ENCODE data around the gene ZNF646.

Gene ZNF646

GRCh38 chr16:31118223-31119155, 44.3 kb downstream of the ZNF646 start:
- peaks cover 6% of the 10 kb centered on the region for H3K4me1 ChIP-seq (ENCODE audit: control insufficient read depth, insufficient read depth, low read length)

GRCh38 chr16:31120129-31120528, 45.9 kb downstream of the ZNF646 start:
- no peak overlapping the region for H3K9ac ChIP-seq (ENCODE audit: low read length)
- no peaks in the 10 kb centered on the region for H3K27me3 ChIP-seq (ENCODE audit: control insufficient read depth, insufficient read depth, low read length)
- H3K4me3 ChIP-seq (ENCODE audit: low read length): no peak overlapping the region
- H3K36me3 ChIP-seq (ENCODE audit: control insufficient read depth, insufficient read depth, low read length): peaks cover 10% of the 10 kb centered on the region
- H3K27ac ChIP-seq (ENCODE audit: low read depth, low read length): no peak overlapping the region
- H3K4me1 ChIP-seq (ENCODE audit: control insufficient read depth, insufficient read depth, low read length): peaks cover 6% of the 10 kb centered on the region

More at GRCh38 chr16:31118223-31119155, 44.3 kb downstream of the ZNF646 start:
- H3K9ac ChIP-seq (ENCODE audit: low read length): peak overlapping the region; percentile 74
- H3K4me3 ChIP-seq (ENCODE audit: low read length): peak overlapping the region; percentile 86
- no peaks in the 10 kb centered on the region for H3K27me3 ChIP-seq (ENCODE audit: control insufficient read depth, insufficient read depth, low read length)
- peaks cover 10% of the 10 kb centered on the region for H3K36me3 ChIP-seq (ENCODE audit: control insufficient read depth, insufficient read depth, low read length)
- peak overlapping the region; percentile 97 for H3K27ac ChIP-seq (ENCODE audit: low read depth, low read length)

- no peaks in the 10 kb centered on the region for H3K4me1 ChIP-seq (ENCODE audit: control insufficient read depth, insufficient read depth, low read length)
- no peak overlapping the region for H3K4me3 ChIP-seq (ENCODE audit: low read length)
- no peak overlapping the region for H3K9ac ChIP-seq (ENCODE audit: low read length)
- H3K27ac ChIP-seq (ENCODE audit: low read depth, low read length): no peak overlapping the region
- H3K27me3 ChIP-seq (ENCODE audit: control insufficient read depth, insufficient read depth, low read length): no peaks in the 10 kb centered on the region
- peaks cover 12% of the 10 kb centered on the region for H3K36me3 ChIP-seq (ENCODE audit: control insufficient read depth, insufficient read depth, low read length)
Measured at GRCh38 chr16:31125844-31126243, 51.6 kb downstream of the ZNF646 start.

- no peaks in the 10 kb centered on the region for H3K4me1 ChIP-seq (ENCODE audit: control insufficient read depth, insufficient read depth, low read length)
- peaks cover 14% of the 10 kb centered on the region for H3K36me3 ChIP-seq (ENCODE audit: control insufficient read depth, insufficient read depth, low read length)
- H3K27me3 ChIP-seq (ENCODE audit: control insufficient read depth, insufficient read depth, low read length): no peaks in the 10 kb centered on the region
- no peak overlapping the region for H3K9ac ChIP-seq (ENCODE audit: low read length)
- H3K27ac ChIP-seq (ENCODE audit: low read depth, low read length): no peak overlapping the region
- no peak overlapping the region for H3K4me3 ChIP-seq (ENCODE audit: low read length)
Measured at GRCh38 chr16:31127182-31127581, 53.0 kb downstream of the ZNF646 start.

- peaks cover 15% of the 10 kb centered on the region for H3K36me3 ChIP-seq (ENCODE audit: control insufficient read depth, insufficient read depth, low read length)
Measured at GRCh38 chr16:31128711-31129567, 54.7 kb downstream of the ZNF646 start.

GRCh38 chr16:31129568-31130335, 55.5 kb downstream of the ZNF646 start:
- H3K4me3 ChIP-seq (ENCODE audit: low read length): no peak overlapping the region
- no peaks in the 10 kb centered on the region for H3K4me1 ChIP-seq (ENCODE audit: control insufficient read depth, insufficient read depth, low read length)
- no peak overlapping the region for H3K9ac ChIP-seq (ENCODE audit: low read length)
- peaks cover 15% of the 10 kb centered on the region for H3K36me3 ChIP-seq (ENCODE audit: control insufficient read depth, insufficient read depth, low read length)
- H3K27ac ChIP-seq (ENCODE audit: low read depth, low read length): peak overlapping the region; percentile 64
- no peaks in the 10 kb centered on the region for H3K27me3 ChIP-seq (ENCODE audit: control insufficient read depth, insufficient read depth, low read length)

More at GRCh38 chr16:31128711-31129567, 54.7 kb downstream of the ZNF646 start:
- H3K4me1 ChIP-seq (ENCODE audit: control insufficient read depth, insufficient read depth, low read length): no peaks in the 10 kb centered on the region
- no peak overlapping the region for H3K4me3 ChIP-seq (ENCODE audit: low read length)
- H3K27me3 ChIP-seq (ENCODE audit: control insufficient read depth, insufficient read depth, low read length): no peaks in the 10 kb centered on the region
- peak overlapping the region; percentile 64 for H3K27ac ChIP-seq (ENCODE audit: low read depth, low read length)
- no peak overlapping the region for H3K9ac ChIP-seq (ENCODE audit: low read length)

- Histone ChIP-seq H3K36me3 (ENCODE audit: control insufficient read depth, insufficient read depth, low read length) (peaks cover 15% of the 10 kb centered on the region), H3K9ac (ENCODE audit: low read length) (no peak overlapping the region), H3K4me1 (ENCODE audit: control insufficient read depth, insufficient read depth, low read length) (no peaks in the 10 kb centered on the region), H3K27ac (ENCODE audit: low read depth, low read length) (no peak overlapping the region), H3K4me3 (ENCODE audit: low read length) (no peak overlapping the region), H3K27me3 (ENCODE audit: control insufficient read depth, insufficient read depth, low read length) (no peaks in the 10 kb centered on the region)
Measured at GRCh38 chr16:31130336-31130891, 56.2 kb downstream of the ZNF646 start.

GRCh38 chr16:31130899-31131298, 56.7 kb downstream of the ZNF646 start:
- Histone ChIP-seq H3K27ac (ENCODE audit: low read depth, low read length) (no peak overlapping the region), H3K27me3 (ENCODE audit: control insufficient read depth, insufficient read depth, low read length) (no peaks in the 10 kb centered on the region), H3K9ac (ENCODE audit: low read length) (no peak overlapping the region), H3K4me1 (ENCODE audit: control insufficient read depth, insufficient read depth, low read length) (no peaks in the 10 kb centered on the region), H3K4me3 (ENCODE audit: low read length) (no peak overlapping the region), H3K36me3 (ENCODE audit: control insufficient read depth, insufficient read depth, low read length) (peaks cover 15% of the 10 kb centered on the region)

- Histone ChIP-seq H3K9ac (ENCODE audit: low read length) (no peak overlapping the region), H3K4me3 (ENCODE audit: low read length) (no peak overlapping the region), H3K36me3 (ENCODE audit: control insufficient read depth, insufficient read depth, low read length) (peaks cover 15% of the 10 kb centered on the region), H3K27me3 (ENCODE audit: control insufficient read depth, insufficient read depth, low read length) (no peaks in the 10 kb centered on the region), H3K27ac (ENCODE audit: low read depth, low read length) (no peak overlapping the region), H3K4me1 (ENCODE audit: control insufficient read depth, insufficient read depth, low read length) (no peaks in the 10 kb centered on the region)
Measured at GRCh38 chr16:31131416-31131815, 57.2 kb downstream of the ZNF646 start.

- Histone ChIP-seq H3K9ac (ENCODE audit: low read length) (no peak overlapping the region), H3K36me3 (ENCODE audit: control insufficient read depth, insufficient read depth, low read length) (peaks cover 15% of the 10 kb centered on the region), H3K27me3 (ENCODE audit: control insufficient read depth, insufficient read depth, low read length) (no peaks in the 10 kb centered on the region), H3K4me3 (ENCODE audit: low read length) (no peak overlapping the region), H3K4me1 (ENCODE audit: control insufficient read depth, insufficient read depth, low read length) (no peaks in the 10 kb centered on the region), H3K27ac (ENCODE audit: low read depth, low read length) (no peak overlapping the region)
Measured at GRCh38 chr16:31131841-31132271, 57.6 kb downstream of the ZNF646 start.

- H3K27ac ChIP-seq (ENCODE audit: low read depth, low read length): no peak overlapping the region
- no peaks in the 10 kb centered on the region for H3K27me3 ChIP-seq (ENCODE audit: control insufficient read depth, insufficient read depth, low read length)
- peaks cover 15% of the 10 kb centered on the region for H3K36me3 ChIP-seq (ENCODE audit: control insufficient read depth, insufficient read depth, low read length)
- no peak overlapping the region for H3K4me3 ChIP-seq (ENCODE audit: low read length)
- no peaks in the 10 kb centered on the region for H3K4me1 ChIP-seq (ENCODE audit: control insufficient read depth, insufficient read depth, low read length)
- no peak overlapping the region for H3K9ac ChIP-seq (ENCODE audit: low read length)
Measured at GRCh38 chr16:31132303-31132979, 58.2 kb downstream of the ZNF646 start.

Data from rectal smooth muscle tissue (tissue), 1 donor.